Neuronal stem cell (in vitro differentiated cells): ENCODE results near the gene GPR65.
A peak's percentile ranks its signal among the peaks of the same experiment; 100 is the strongest.

Source experiments
- DNase-seq: peaks from one replicate; pipeline ENCODE4 v3.0.0-alpha.2; 2013; ENCODE audit warnings: low spot score
- H2AFZ ChIP-seq: one replicate; pipeline ENCODE4 v1.6.1; 2013; ENCODE audit warnings: mild to moderate bottlenecking, low read length, inconsistent platforms
- H2AK5ac ChIP-seq: 2 replicates; pipeline ENCODE4 v1.6.1; 2013; ENCODE audit warnings: low read depth, mild to moderate bottlenecking, inconsistent platforms, low read length, moderate library complexity, mixed read lengths
- H2BK120ac ChIP-seq: 2 replicates; pipeline ENCODE4 v1.6.1; 2013; ENCODE audit warnings: low read depth, mild to moderate bottlenecking, inconsistent platforms, low read length, moderate library complexity, mixed read lengths
- H2BK12ac ChIP-seq: one replicate; pipeline ENCODE4 v1.6.1; 2013; ENCODE audit warnings: low read length, inconsistent platforms
- H2BK15ac ChIP-seq: 2 replicates; pipeline ENCODE4 v1.6.1; 2013; ENCODE audit warnings: mild to moderate bottlenecking, low read length, inconsistent platforms, mixed read lengths
- H2BK5ac ChIP-seq: one replicate; pipeline ENCODE4 v1.6.1; 2013; ENCODE audit warnings: inconsistent platforms, mild to moderate bottlenecking, low read length, moderate library complexity
- H3K14ac ChIP-seq: one replicate; pipeline ENCODE4 v1.6.1; 2013; ENCODE audit warnings: low read length, inconsistent platforms
- H3K18ac ChIP-seq: 2 replicates; pipeline ENCODE4 v1.6.1; 2013; ENCODE audit warnings: low read length, inconsistent platforms
- H3K23ac ChIP-seq: 2 replicates; pipeline ENCODE4 v1.6.1; 2013; ENCODE audit warnings: low read depth, mild to moderate bottlenecking, mixed read lengths, low read length, inconsistent platforms; ENCODE audit not compliant: poor library complexity
- H3K27ac ChIP-seq: replicated peaks from 3 replicates; pipeline ENCODE4 v1.5.1; 2013; ENCODE audit warnings: low read length, inconsistent platforms
- H3K27me3 ChIP-seq, 3 experiments: 2 replicates each; pipeline ENCODE4 v1.6.1; 2013; ENCODE audit warnings: low read length in 3 of 3, mild to moderate bottlenecking in 2 of 3, inconsistent platforms in 1 of 3, low read depth in 1 of 3, mixed read lengths in 1 of 3, moderate library complexity in 1 of 3; ENCODE audit not compliant: control insufficient read depth in 3 of 3, insufficient read depth in 3 of 3
- H3K36me3 ChIP-seq, 2 donors: replicated peaks in 1 of 2; 2 replicates each; pipeline ENCODE4 v1.6.1; 2013; ENCODE audit warnings: low read length in 2 of 2; ENCODE audit not compliant: control insufficient read depth in 2 of 2, insufficient read depth in 2 of 2
- H3K4ac ChIP-seq: 2 replicates; pipeline ENCODE4 v1.6.1; 2013; ENCODE audit warnings: inconsistent platforms, mild to moderate bottlenecking, low read length, moderate library complexity
- H3K4me1 ChIP-seq, 2 donors: 1 replicate in 1 of 2; 2 replicates in 1 of 2; pipeline ENCODE4 v1.6.1; 2013; ENCODE audit warnings: low read length in 2 of 2, low read depth in 1 of 2; ENCODE audit not compliant: control insufficient read depth in 2 of 2, insufficient read depth in 1 of 2
- H3K4me2 ChIP-seq: one replicate; pipeline ENCODE4 v1.6.1; 2013; ENCODE audit warnings: mild to moderate bottlenecking, low read length, inconsistent platforms; ENCODE audit not compliant: insufficient read depth, poor library complexity, severe bottlenecking
- H3K4me3 ChIP-seq, 2 donors: 2 replicates each; pipeline ENCODE4 v1.5.1; 2013; ENCODE audit warnings: low read length in 2 of 2, mild to moderate bottlenecking in 2 of 2, inconsistent platforms in 1 of 2, moderate library complexity in 1 of 2
- H3K79me1 ChIP-seq: one replicate; pipeline ENCODE4 v1.6.1; 2013; ENCODE audit warnings: low read depth, mild to moderate bottlenecking, inconsistent platforms, low read length, moderate library complexity
- H3K9ac ChIP-seq: one replicate; pipeline ENCODE4 v1.6.1; 2013; ENCODE audit warnings: mild to moderate bottlenecking, low read depth, low read length, inconsistent platforms; ENCODE audit not compliant: poor library complexity
- H3K9me3 ChIP-seq, 2 donors: replicated peaks in 1 of 2; 2 replicates each; pipeline versions ENCODE3 to v1.6.1; 2013; ENCODE audit warnings: low read length in 2 of 2, mild to moderate bottlenecking in 2 of 2, inconsistent platforms in 1 of 2, low read depth in 1 of 2, mixed read lengths in 1 of 2, moderate library complexity in 1 of 2; ENCODE audit not compliant: control insufficient read depth in 2 of 2, insufficient read depth in 1 of 2
- H4K8ac ChIP-seq: one replicate; pipeline ENCODE4 v1.6.1; 2013; ENCODE audit warnings: low read depth, mild to moderate bottlenecking, inconsistent platforms, low read length, moderate library complexity
- H4K91ac ChIP-seq: one replicate; pipeline ENCODE4 v1.6.1; 2013; ENCODE audit warnings: low read length, low read depth, mild to moderate bottlenecking, inconsistent platforms; ENCODE audit not compliant: poor library complexity
- WGBS, 2 donors: extraction: QIAGEN DNeasy Blood & Tissue Kit; methylation state at CpG; one replicate each; pipeline ENCODE4 v1.1.7; 2013; ENCODE audit warnings: missing lambda C conversion rate in 2 of 2, mixed read lengths in 1 of 2; ENCODE audit not compliant: insufficient read length in 2 of 2, insufficient replicate concordance in 1 of 2; ENCODE audit errors: extremely low coverage in 2 of 2; 5-methylcytosine and 5-hydroxymethylcytosine counted together

The GPR65 gene

DNA sequence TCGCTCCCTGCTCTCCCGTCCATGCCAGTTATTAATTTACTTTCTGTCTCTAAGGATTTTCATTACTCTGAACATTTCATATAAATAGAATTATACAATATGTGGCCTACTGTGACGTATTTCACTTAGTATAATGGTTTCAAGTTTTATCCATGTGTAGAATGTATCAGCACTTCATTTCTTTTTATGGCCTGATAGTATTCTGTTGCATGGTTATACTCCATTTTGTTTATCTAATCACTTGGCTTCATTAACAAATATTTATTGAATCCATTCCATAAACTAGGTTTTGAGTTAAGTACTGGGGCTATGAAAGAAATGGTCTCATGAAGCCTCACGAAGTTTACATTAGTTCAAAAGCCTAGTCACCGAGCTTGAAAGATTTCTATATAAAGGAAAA is 7.6 kb downstream of the GPR65 start:
- Histone ChIP-seq H2BK15ac (no peak overlapping the region), H2BK12ac (no peak overlapping the region), H3K18ac (no peak overlapping the region), H3K4me3 (no peak overlapping the region), H4K8ac (no peak overlapping the region), H3K14ac (no peak overlapping the region), H2AFZ (no peak overlapping the region), H2BK120ac (no peak overlapping the region), H3K9me3 (peaks cover 0 to 3% of the 10 kb centered on the region in 2 donors), H3K4ac (no peak overlapping the region), H3K36me3 (no peaks in the 10 kb centered on the region), H4K91ac (no peak overlapping the region), H3K27me3 (no peaks in the 10 kb centered on the region), H3K79me1 (no peaks in the 10 kb centered on the region), H3K27ac (no peak overlapping the region), H3K4me1 (no peaks in the 10 kb centered on the region), H2AK5ac (no peak overlapping the region), H3K23ac (no peak overlapping the region), H2BK5ac (no peak overlapping the region), H3K9ac (no peak overlapping the region), H3K4me2 (no peak overlapping the region)
- DNase-seq: no peak
- no CpG with 5 or more reads among the region's 5 CpGs for WGBS, 2 donors

GRCh38 chr14:88013750-88014349 is 8.9 kb downstream of the GPR65 start:
- Histone ChIP-seq H2BK15ac (no peak overlapping the region), H3K9me3 (peaks cover 0 to 3% of the 10 kb centered on the region in 2 donors), H3K4ac (no peak overlapping the region), H2AK5ac (no peak overlapping the region), H3K23ac (no peak overlapping the region), H2AFZ (peak overlapping the region; percentile 70), H3K27ac (no peak overlapping the region), H4K8ac (no peak overlapping the region), H2BK120ac (no peak overlapping the region), H2BK5ac (no peak overlapping the region), H3K79me1 (no peaks in the 10 kb centered on the region), H3K4me1 (no peaks in the 10 kb centered on the region), H3K4me3 (no peak overlapping the region), H4K91ac (no peak overlapping the region), H3K18ac (no peak overlapping the region), H2BK12ac (no peak overlapping the region), H3K36me3 (no peaks in the 10 kb centered on the region), H3K27me3 (no peaks in the 10 kb centered on the region), H3K14ac (no peak overlapping the region), H3K4me2 (no peak overlapping the region), H3K9ac (no peak overlapping the region)
- WGBS, 2 donors: no CpG with 5 or more reads among the region's 7 CpGs
- peak; percentile 56 for DNase-seq

- H3K27me3 ChIP-seq: no peaks in the 10 kb centered on the region
- no peak overlapping the region for H2AFZ ChIP-seq
- no peak overlapping the region for H3K18ac ChIP-seq
- no peak overlapping the region for H4K8ac ChIP-seq
- no peak overlapping the region for H3K27ac ChIP-seq
- H2AK5ac ChIP-seq: no peak overlapping the region
- DNase-seq: no peak
- H3K9ac ChIP-seq: no peak overlapping the region
- no peaks in the 10 kb centered on the region for H3K79me1 ChIP-seq
- no peak overlapping the region for H4K91ac ChIP-seq
- no peaks in the 10 kb centered on the region for H3K4me1 ChIP-seq
- H3K9me3 ChIP-seq: peaks cover 0 to 3% of the 10 kb centered on the region in 2 donors
- no peak overlapping the region for H3K4ac ChIP-seq
- no peak overlapping the region for H3K4me3 ChIP-seq
- no peak overlapping the region for H2BK12ac ChIP-seq
- H3K4me2 ChIP-seq: no peak overlapping the region
- H2BK15ac ChIP-seq: no peak overlapping the region
- H2BK5ac ChIP-seq: no peak overlapping the region
- no peak overlapping the region for H3K14ac ChIP-seq
- H3K23ac ChIP-seq: no peak overlapping the region
- no peak overlapping the region for H2BK120ac ChIP-seq
- WGBS, 2 donors: no CpG with 5 or more reads among the region's 2 CpGs
- H3K36me3 ChIP-seq: no peaks in the 10 kb centered on the region
Measured at GRCh38 chr14:88016768-88017167, 11.8 kb downstream of the GPR65 start.

- no CpG with 5 or more reads among the region's 2 CpGs for WGBS, 2 donors
- H3K14ac ChIP-seq: no peak overlapping the region
Measured at GRCh38 chr14:88017535-88017934, 12.6 kb downstream of the GPR65 start.

More at GRCh38 chr14:88017535-88017934, 12.6 kb downstream of the GPR65 start:
- no peak overlapping the region for H4K91ac ChIP-seq
- peaks cover 0 to 3% of the 10 kb centered on the region in 2 donors for H3K9me3 ChIP-seq
- H3K27me3 ChIP-seq: no peaks in the 10 kb centered on the region
- no peak overlapping the region for H3K18ac ChIP-seq
- H3K4me1 ChIP-seq: no peaks in the 10 kb centered on the region
- no peak overlapping the region for H3K23ac ChIP-seq
- H2BK15ac ChIP-seq: no peak overlapping the region
- no peaks in the 10 kb centered on the region for H3K36me3 ChIP-seq
- H2AFZ ChIP-seq: no peak overlapping the region
- no peak overlapping the region for H3K9ac ChIP-seq
- no peak overlapping the region for H2BK120ac ChIP-seq
- H3K4me3 ChIP-seq: no peak overlapping the region
- no peak overlapping the region for H2BK5ac ChIP-seq
- H3K4me2 ChIP-seq: no peak overlapping the region
- no peaks in the 10 kb centered on the region for H3K79me1 ChIP-seq
- no peak overlapping the region for H3K27ac ChIP-seq
- no peak overlapping the region for H3K4ac ChIP-seq
- no peak overlapping the region for H4K8ac ChIP-seq
- no peak for DNase-seq
- H2BK12ac ChIP-seq: no peak overlapping the region
- no peak overlapping the region for H2AK5ac ChIP-seq
